Measurements from ENCODE around the gene MTPN. TPM values are rescaled to one million over a fixed set of nuclear protein-coding genes. Genes with fewer than 3 reads are reported as not detected.

MTPN gene
- total RNA-seq, 1 experiment from 2014 or later: 217 TPM

GRCh38 chr7:135957627-135958026, 19.5 kb downstream of the MTPN start:
- DNase-seq (ENCODE audit: low read depth): no peak

GRCh38 chr7:135956393-135956792, 20.8 kb downstream of the MTPN start:
- no peak for DNase-seq (ENCODE audit: low read depth)

DNA sequence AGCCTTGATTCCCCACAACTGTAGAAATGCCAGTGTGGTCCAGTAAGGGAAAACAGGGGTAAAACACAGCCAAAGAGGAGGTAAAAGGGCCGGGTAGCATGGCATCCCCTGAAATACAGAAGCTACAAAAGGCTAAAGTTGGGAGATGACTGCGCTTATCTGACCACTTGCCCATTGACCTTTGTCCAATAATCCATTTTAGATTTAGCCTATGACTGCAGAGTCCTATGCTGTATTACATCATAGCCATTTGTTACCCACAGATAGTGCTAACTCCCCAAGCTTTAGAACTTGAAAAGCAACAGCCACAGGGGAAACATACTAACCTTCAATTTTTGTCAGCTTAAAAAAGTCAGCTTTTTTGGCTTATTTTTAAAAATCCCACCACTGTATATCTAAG, 26.2 kb downstream of the MTPN start:
- DNase-seq (ENCODE audit: low read depth): no peak

- DNase-seq (ENCODE audit: low read depth): no peak
Observed at GRCh38 chr7:135950429-135950828, 26.7 kb downstream of the MTPN start.

DNA sequence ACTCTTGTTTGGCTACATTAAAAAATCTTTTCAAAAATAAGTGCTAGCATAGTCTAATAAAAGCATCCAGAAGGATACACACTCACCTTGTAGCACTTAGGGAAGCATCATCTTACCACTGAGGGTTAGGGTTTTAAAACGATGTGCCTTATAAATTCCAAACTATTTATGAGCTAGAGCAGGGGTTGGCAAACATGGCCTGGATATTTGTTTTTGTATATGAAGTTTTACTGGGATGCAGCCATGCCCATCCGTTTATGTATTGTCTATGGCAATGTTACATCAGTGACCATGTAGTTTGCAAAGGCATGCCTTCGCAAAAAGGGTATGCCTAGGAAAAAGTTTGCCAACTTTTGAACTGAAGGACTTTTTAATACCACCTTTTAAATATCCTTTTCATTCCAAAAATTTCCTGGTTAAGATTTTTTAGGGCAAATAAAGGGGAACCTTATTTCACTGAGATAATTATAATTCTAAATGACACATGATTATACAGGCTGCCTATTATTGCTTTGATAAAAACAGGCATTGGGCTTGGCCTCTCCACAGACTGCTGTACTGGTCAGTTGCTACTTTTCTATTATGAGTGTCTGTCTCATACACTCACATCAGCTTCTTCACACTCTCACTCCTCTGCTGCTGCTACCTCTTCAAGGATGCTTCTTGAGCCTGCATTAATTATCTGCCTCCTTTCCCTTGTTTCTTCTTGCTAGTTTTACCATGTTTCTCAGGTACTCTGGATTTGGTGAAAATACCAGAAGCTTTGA, 30.7 kb downstream of the MTPN start:
- no peak for DNase-seq (ENCODE audit: low read depth)

DNA sequence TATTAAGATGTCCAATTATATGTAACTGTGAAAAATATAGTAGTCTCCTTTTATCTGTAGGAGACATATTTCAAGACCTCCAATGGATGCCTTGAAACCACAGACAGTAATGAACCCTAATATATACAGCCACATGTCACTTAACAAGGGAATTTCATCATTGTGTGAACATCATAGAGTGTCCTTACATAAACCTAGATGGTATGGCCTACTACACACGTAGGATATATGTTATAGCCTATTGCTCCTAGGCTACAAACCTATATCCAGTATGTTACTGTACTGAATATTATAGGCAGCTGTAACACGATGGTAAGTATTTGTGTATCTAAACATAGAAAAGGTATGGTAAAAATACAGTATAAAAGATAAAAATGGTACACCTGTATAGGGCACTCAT, 32.4 kb downstream of the MTPN start:
- no peak for DNase-seq (ENCODE audit: low read depth)

- DNase-seq (ENCODE audit: low read depth): no peak
Observed at GRCh38 chr7:135943134-135943879, 33.9 kb downstream of the MTPN start.

DNA sequence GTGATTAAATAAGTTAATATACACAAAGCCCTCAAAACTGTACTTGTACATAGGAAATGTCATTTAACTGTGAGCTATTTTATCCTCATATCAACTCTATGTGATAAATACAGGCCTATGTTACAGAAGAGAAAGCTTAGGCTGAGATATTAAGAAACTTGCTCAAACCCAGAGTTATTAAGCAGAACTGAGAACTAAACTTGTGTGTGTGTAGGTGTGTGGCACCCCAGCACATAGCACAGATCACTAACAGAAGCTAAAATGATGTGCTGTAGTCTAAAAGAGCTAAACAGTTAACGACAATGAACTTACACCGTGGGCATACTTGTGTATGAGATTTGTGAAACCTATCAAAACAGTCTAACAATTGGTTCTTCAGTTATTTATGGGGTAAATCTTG, 34.5 kb downstream of the MTPN start:
- DNase-seq (ENCODE audit: low read depth): no peak

DNA sequence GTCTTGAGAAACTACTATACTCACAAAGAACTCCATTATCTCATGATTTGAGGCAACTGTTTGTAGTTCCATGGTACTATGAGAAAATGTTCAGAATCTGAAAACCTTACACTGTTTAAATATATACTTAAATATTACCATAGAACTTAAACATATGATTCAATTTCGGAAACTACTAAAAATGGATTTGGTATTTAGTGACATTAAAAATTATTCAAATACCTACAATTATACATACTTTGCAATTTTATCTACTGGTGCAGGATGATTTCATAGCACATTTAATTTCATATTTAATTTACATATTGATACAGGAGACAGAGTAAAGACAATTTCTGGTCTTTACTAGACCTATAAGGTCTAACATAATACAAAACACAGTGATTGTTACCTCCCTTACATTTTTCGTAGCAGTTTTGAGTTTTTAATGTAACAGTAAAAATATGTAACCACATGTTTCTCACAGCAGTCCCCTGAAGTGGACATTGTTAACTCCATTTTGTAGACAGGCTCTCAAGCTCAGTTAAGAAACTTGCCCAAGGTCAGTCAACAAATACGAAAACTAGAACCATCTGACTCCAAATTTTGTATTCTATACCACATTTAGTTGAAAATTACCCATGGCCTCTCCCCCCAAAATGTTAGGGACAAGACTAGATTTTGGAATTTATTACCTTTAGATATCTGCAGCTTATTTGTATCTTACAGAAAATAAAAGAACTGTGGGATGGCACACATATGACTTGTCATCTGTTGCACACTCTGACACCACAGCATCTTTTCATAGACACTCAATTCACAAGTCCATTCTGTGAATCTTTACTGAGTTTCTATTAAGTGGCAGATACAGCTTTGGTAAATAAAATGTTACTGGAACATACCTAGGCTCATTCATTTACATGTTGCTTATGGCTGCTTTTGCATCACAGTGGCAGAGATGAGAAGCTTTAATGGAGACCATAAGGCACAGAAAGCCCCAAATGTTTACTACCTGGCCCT, 36.8 kb downstream of the MTPN start:
- no peak for DNase-seq (ENCODE audit: low read depth)

DNA sequence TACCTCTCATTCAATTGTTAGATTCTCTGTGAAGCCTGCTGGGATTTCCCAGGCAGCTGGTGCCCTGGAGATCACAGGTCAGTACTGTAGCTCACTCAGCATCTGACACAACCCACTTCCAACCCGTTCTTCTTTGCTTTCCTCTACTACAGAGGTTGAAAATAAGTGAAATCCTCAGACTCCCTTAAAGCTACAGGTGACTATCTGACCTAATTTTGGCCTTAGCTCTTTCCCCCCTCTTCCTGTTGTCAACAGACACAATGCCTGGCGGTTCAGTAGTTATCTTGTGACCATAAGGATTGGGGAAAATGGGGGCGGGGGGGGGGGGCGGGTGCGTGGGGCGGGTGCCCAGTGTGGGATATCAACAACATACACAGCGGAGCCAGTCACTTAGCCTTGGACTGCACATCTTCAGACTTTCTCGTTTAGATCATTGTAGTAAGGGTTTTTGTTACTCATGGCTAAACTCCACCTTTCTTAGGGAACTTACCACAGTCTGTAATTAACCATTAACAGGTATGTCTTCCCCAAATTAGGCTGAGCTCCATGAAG, 37.8 kb downstream of the MTPN start:
- DNase-seq (ENCODE audit: low read depth): no peak

- DNase-seq (ENCODE audit: low read depth): no peak
Observed at GRCh38 chr7:135938563-135938962, 38.6 kb downstream of the MTPN start.

DNA sequence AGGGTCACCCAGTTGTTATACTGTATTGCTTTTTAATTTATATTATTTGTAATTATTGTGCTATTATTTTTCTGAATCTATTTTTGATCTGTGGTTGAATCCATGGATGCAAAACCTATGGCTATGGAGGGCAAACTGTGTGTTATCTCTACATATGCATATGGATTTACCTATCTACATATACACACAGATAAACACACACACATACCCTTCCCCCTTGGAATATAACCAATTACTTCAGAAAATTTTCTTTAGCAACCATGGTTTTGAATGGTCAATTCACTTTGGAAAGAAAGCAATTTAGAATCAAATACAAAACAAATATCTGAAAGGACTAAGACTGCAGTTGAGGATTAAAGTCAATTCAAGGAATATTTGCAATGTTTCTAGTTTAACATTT, 39.1 kb downstream of the MTPN start:
- DNase-seq (ENCODE audit: low read depth): no peak

- no peak for DNase-seq (ENCODE audit: low read depth)
Observed at GRCh38 chr7:135936497-135937217, 40.5 kb downstream of the MTPN start.

- no peak for DNase-seq (ENCODE audit: low read depth)
Observed at GRCh38 chr7:135934651-135935050, 42.5 kb downstream of the MTPN start.

DNA sequence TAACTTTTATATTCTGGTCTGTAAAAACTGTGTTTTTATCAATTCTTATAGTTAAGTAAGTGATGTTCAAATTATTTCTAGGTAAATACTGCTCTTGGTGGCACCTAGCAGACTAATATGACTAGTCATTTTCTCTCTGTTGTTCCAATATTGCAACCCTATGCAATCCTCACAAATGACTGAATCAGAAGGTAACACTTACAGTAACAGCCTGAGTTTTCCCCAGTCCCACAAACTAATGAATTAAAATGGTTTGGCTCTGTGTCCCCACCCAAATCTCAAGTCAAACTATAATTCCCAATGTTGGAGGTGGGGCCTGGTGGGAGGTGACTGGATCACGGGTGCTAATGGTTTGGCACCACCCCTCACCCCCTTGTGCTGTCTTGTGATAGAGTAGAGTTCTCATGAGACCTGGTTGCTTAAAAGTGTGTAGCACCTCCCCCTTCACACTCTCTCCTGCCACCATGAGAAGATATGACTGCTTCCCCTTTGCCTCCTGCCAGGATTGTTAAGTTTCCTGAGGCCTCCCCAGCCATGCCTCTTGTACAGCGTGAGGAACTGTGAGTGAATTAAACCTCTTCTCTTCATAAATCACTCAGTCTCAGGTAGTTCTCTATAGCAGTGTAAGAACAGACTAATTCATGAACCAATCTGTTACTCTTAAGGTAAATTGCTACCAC, 43.5 kb downstream of the MTPN start:
- no peak for DNase-seq (ENCODE audit: low read depth)

DNA sequence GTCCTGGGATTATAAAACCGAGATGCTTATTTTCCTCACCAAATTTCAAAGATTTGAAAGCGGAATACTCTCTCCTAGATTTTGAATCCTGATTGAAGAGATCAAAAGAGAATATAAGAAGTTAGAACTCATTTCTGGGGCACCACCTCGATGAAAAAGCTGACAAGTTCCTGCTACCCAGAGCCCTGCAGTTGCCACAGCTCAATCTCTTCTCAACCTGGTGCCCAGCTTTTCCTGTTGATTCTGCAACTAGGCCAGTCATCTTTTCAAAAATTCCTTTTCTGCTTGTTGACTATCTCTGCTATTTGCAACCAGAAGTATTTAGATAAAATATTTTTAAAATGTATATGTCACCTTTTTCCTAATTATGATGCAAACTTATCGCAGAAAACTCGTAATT, 45.0 kb downstream of the MTPN start:
- DNase-seq (ENCODE audit: low read depth): no peak

GRCh38 chr7:135930565-135931461, 46.3 kb downstream of the MTPN start:
- DNase-seq (ENCODE audit: low read depth): peak; percentile 57

- no peak for DNase-seq (ENCODE audit: low read depth)
Observed at GRCh38 chr7:135929722-135930141, 47.4 kb downstream of the MTPN start.

GRCh38 chr7:135929249-135929648, 47.9 kb downstream of the MTPN start:
- DNase-seq (ENCODE audit: low read depth): no peak

All from M059J (cell line).